Common myeloid progenitor, CD34-positive (primary cell): ENCODE data around the gene SCN4B.

ENCODE experiments used
- CTCF ChIA-PET: fragments of 350-600 bp; sonication (Branson Sonifier 250); formaldehyde crosslinking; loops from one replicate; lab custom pipeline; 2021; ENCODE audit warnings: antibody characterized with exemption; lab: Charles Lee
- POLR2A ChIA-PET: fragments of 350-600 bp; sonication (Branson Sonifier 250); formaldehyde crosslinking; loops from one replicate; lab custom pipeline; 2021; ENCODE audit warnings: antibody characterized with exemption; lab: Charles Lee
- DNase-seq, 3 donors: peaks; one replicate each; pipeline versions ENCODE4 v3.0.0 to v3.0.0-alpha.2; 2013
- H3K27ac ChIP-seq, 2 experiments: 1 replicate in 1 of 2; 2 replicates in 1 of 2; pipeline ENCODE4 v1.7.0; 2013; ENCODE audit warnings: inconsistent platforms in 2 of 2, low read length in 2 of 2, mild to moderate bottlenecking in 2 of 2, low read depth in 1 of 2, moderate library complexity in 1 of 2; ENCODE audit not compliant: severe bottlenecking in 2 of 2, insufficient read depth in 1 of 2, poor library complexity in 1 of 2
- H3K27me3 ChIP-seq, 5 experiments: replicated peaks in 2 of 5; 1 replicate in 3 of 5; 2 replicates in 2 of 5; pipeline versions ENCODE4 v1.6.1 to v1.7.0; 2013; ENCODE audit warnings: low read length in 4 of 5, mild to moderate bottlenecking in 2 of 5, moderate library complexity in 2 of 5, inconsistent platforms in 1 of 5; ENCODE audit not compliant: insufficient read depth in 5 of 5, control insufficient read depth in 4 of 5
- H3K36me3 ChIP-seq, 4 experiments: 1 replicate in 2 of 4; 2 replicates in 2 of 4; pipeline versions ENCODE4 v1.6.1 to v1.7.0; 2013; ENCODE audit warnings: low read length in 3 of 4, control low read depth in 1 of 4, mild to moderate bottlenecking in 1 of 4; ENCODE audit not compliant: control insufficient read depth in 4 of 4, insufficient read depth in 4 of 4
- H3K4me1 ChIP-seq, 4 experiments: 1 replicate in 3 of 4; 2 replicates in 1 of 4; pipeline versions ENCODE4 v1.6.1 to v1.7.1; 2013; ENCODE audit warnings: low read length in 3 of 4, mild to moderate bottlenecking in 3 of 4, control low read depth in 1 of 4, inconsistent platforms in 1 of 4, moderate library complexity in 1 of 4; ENCODE audit not compliant: control insufficient read depth in 4 of 4, insufficient read depth in 4 of 4; ENCODE audit errors: control extremely low read depth in 1 of 4
- H3K4me3 ChIP-seq, 7 experiments: 1 replicate in 4 of 7; 2 replicates in 3 of 7; pipeline versions ENCODE4 v1.5.1 to v1.7.0; 2013; ENCODE audit warnings: mild to moderate bottlenecking in 7 of 7, low read length in 6 of 7, moderate library complexity in 6 of 7, inconsistent platforms in 2 of 7, low read depth in 2 of 7, control low read depth in 1 of 7; ENCODE audit not compliant: insufficient read depth in 4 of 7, control insufficient read depth in 1 of 7; ENCODE audit errors: extremely low read depth in 1 of 7
- H3K9me3 ChIP-seq, 5 experiments: 1 replicate in 4 of 5; 2 replicates in 1 of 5; pipeline versions ENCODE4 v1.6.1 to v1.7.1; 2013; ENCODE audit warnings: low read length in 4 of 5, mild to moderate bottlenecking in 2 of 5, inconsistent platforms in 1 of 5, low read depth in 1 of 5, moderate library complexity in 1 of 5; ENCODE audit not compliant: control insufficient read depth in 4 of 5, insufficient read depth in 2 of 5; ENCODE audit errors: control extremely low read depth in 1 of 5
- WGBS: methylation state at CpG from one replicate; pipeline ENCODE4 v1.1.5; 2013; ENCODE audit not compliant: insufficient coverage; 5-methylcytosine and 5-hydroxymethylcytosine counted together

Gene SCN4B

GRCh38 chr11:118084656-118085055, 68.0 kb downstream of the SCN4B start:
- H3K27ac ChIP-seq: peak overlapping the region in 1 of 2 experiments; percentile 25
- peak overlapping the region in 1 of 7 experiments; percentile 4 for H3K4me3 ChIP-seq
- POLR2A ChIA-PET: no interaction called here
- DNase-seq: no peak
- CTCF ChIA-PET: interaction anchor here (0.6 kb wide), 2 partner anchors 48 to 50 kb away, joined by 3 to 4 read pairs; no protein-coding TSS in a partner anchor
- peaks cover 4 to 68% (median 37%) of the 10 kb centered on the region in 4 experiments for H3K4me1 ChIP-seq
- no peaks in the 10 kb centered on the region for H3K36me3 ChIP-seq
- H3K9me3 ChIP-seq: peaks cover 0 to 29% (median 4%) of the 10 kb centered on the region in 5 experiments
- H3K27me3 ChIP-seq: no peaks in the 10 kb centered on the region

- peaks cover 0 to 29% (median 4%) of the 10 kb centered on the region in 5 experiments for H3K9me3 ChIP-seq
- DNase-seq: peak; percentile 27 to 87 (median 82)
- ChIA-PET CTCF (no interaction called here), POLR2A (no interaction called here)
- peaks cover 4 to 67% (median 37%) of the 10 kb centered on the region in 4 experiments for H3K4me1 ChIP-seq
- WGBS: 4% methylated on average over 2 of the region's 4 CpGs
- H3K27me3 ChIP-seq: no peaks in the 10 kb centered on the region
- peak overlapping the region in 3 of 7 experiments; percentile 4 to 20 (median 13) for H3K4me3 ChIP-seq
- peak overlapping the region in 1 of 2 experiments; percentile 25 for H3K27ac ChIP-seq
- H3K36me3 ChIP-seq: no peaks in the 10 kb centered on the region
Measured at GRCh38 chr11:118084247-118084646, 68.4 kb downstream of the SCN4B start.
